HepG2 (cell line): ENCODE results near the gene APOM. TPM values are rescaled to one million over a fixed set of nuclear protein-coding genes. Genes with fewer than 3 reads are reported as not detected.

Experiments used
- AKAP8 ChIP-seq: sonication (generic); formaldehyde crosslinking; IDR thresholded peaks from 2 replicates; pipeline ENCODE4 v1.5.1; 2020; ENCODE audit warnings: mild to moderate bottlenecking, missing genetic modification reagents
- ELF1 ChIP-seq: sonication (generic); formaldehyde crosslinking; IDR thresholded peaks from 2 replicates; pipeline ENCODE4 v1.4.0; 2020; ENCODE audit warnings: missing genetic modification reagents
- HNRNPLL ChIP-seq: fragments of 200-400 bp; formaldehyde crosslinking; IDR thresholded peaks from 2 replicates; pipeline ENCODE4 v1.6.1; 2017; ENCODE audit warnings: mild to moderate bottlenecking, low read depth, low read length; ENCODE audit not compliant: poor library complexity, severe bottlenecking
- MEF2D ChIP-seq: sonication (generic); formaldehyde crosslinking; IDR thresholded peaks from 2 replicates; pipeline ENCODE4 v1.5.1; 2020; ENCODE audit warnings: mild to moderate bottlenecking, missing genetic modification reagents
- MXD4 ChIP-seq: IDR thresholded peaks from 2 replicates; pipeline ENCODE4 v1.6.1; 2016; ENCODE audit warnings: mild to moderate bottlenecking, missing biosample characterization, missing genetic modification reagents
- NFKB2 ChIP-seq: sonication (generic); formaldehyde crosslinking; IDR thresholded peaks from 2 replicates; pipeline ENCODE4 v1.4.0; 2020; ENCODE audit warnings: missing genetic modification reagents, borderline replicate concordance
- PREB ChIP-seq: sonication (generic); formaldehyde crosslinking; IDR thresholded peaks from 2 replicates; pipeline ENCODE4 v1.4.0; 2020; ENCODE audit warnings: missing genetic modification reagents
- SATB2 ChIP-seq: sonication (generic); formaldehyde crosslinking; IDR thresholded peaks from 2 replicates; pipeline ENCODE4 v1.5.0; 2020; ENCODE audit warnings: missing genetic modification reagents
- SOX5 ChIP-seq: IDR thresholded peaks from 2 replicates; pipeline ENCODE4 v1.6.1; 2016; ENCODE audit warnings: borderline replicate concordance
- SSRP1 ChIP-seq: IDR thresholded peaks from 2 replicates; pipeline ENCODE4 v1.6.1; 2016; ENCODE audit warnings: control low read depth
- ZBTB49 ChIP-seq: sonication (generic); formaldehyde crosslinking; IDR thresholded peaks from 2 replicates; pipeline ENCODE4 v1.4.0; 2020; ENCODE audit warnings: missing genetic modification reagents, borderline replicate concordance
- ZNF101 ChIP-seq: sonication (generic); formaldehyde crosslinking; IDR thresholded peaks from 2 replicates; pipeline ENCODE4 v1.4.0; 2020; ENCODE audit warnings: mild to moderate bottlenecking, low read depth, missing genetic modification reagents, borderline replicate concordance
- ZNF777 ChIP-seq: sonication (generic); formaldehyde crosslinking; IDR thresholded peaks from 2 replicates; pipeline ENCODE4 v1.4.0; 2020; ENCODE audit warnings: missing genetic modification reagents
- ZSCAN9 ChIP-seq: IDR thresholded peaks from 2 replicates; pipeline ENCODE4 v1.6.1; 2016; ENCODE audit warnings: borderline replicate concordance
- polyA plus RNA-seq, 8 experiments: library from polyadenylated mRNA; depleted of rRNA in 3 of 8; stranded (reverse) in 7 of 8; unstranded in 1 of 8; fragments of >200 nt; fragmentation: Illumina TruSeq in 4 of 8; extraction: Trizol in 4 of 8; gene quantifications; 2 replicates each; pipeline versions ENCODE4 v1.2.1 to v1.2.3, GENCODE V29; 2011 to 2016; ENCODE audit warnings: low read depth in 4 of 8, missing spikeins in 1 of 8, mixed read lengths in 1 of 8; ENCODE audit not compliant: insufficient read depth in 1 of 8
- total RNA-seq, 5 experiments: library from RNA; depleted of rRNA; stranded (reverse); fragments of >200 nt; fragmentation: Illumina TruSeq; extraction: Trizol; gene quantifications; 2 replicates each; pipeline ENCODE4 v1.2.3, GENCODE V29; 2016; ENCODE audit warnings: low read depth in 1 of 5
- TF ChIP-seq, protein P1 (sequence below): sonication (generic); formaldehyde crosslinking; IDR thresholded peaks from 2 replicates; pipeline ENCODE4 v1.5.1; 2020; ENCODE audit warnings: mild to moderate bottlenecking, missing genetic modification reagents, moderate library complexity
- TF ChIP-seq, protein P2 (sequence below): sonication (generic); formaldehyde crosslinking; IDR thresholded peaks from 2 replicates; pipeline ENCODE4 v1.8.0; 2022; ENCODE audit warnings: low read depth, missing genetic modification reagents
- TF ChIP-seq, protein P3 (sequence below): sonication (generic); formaldehyde crosslinking; IDR thresholded peaks from 2 replicates; pipeline ENCODE4 v1.5.1; 2020; ENCODE audit warnings: missing genetic modification reagents, mild to moderate bottlenecking, borderline replicate concordance

APOM gene
- total and polyA plus RNA-seq, 2 of the 13 experiments (the other 11 are each of a cell fraction or from before 2014, with no cell fraction given), result 98.2 to 1,140 TPM

- 0 out of 2 replicates have a peak, but pooled peaks have one; percentile 88 for TF ChIP-seq PREB (CRISPR knock-in tag)
- peak; percentile 52; the same call in 1 of the 2 replicates for TF ChIP-seq SOX5 (CRISPR knock-in tag)
- 0 out of 2 replicates have a peak, but pooled peaks have one; percentile 18 for TF ChIP-seq ZNF101 (CRISPR knock-in tag)
- peak; percentile 87 for TF ChIP-seq SATB2
- peak; percentile 76 for TF ChIP-seq MXD4 (CRISPR knock-in tag)
- TF ChIP-seq ZNF777 (CRISPR knock-in tag), result peak; percentile 74; the same call in 1 of the 2 replicates
- TF ChIP-seq MEF2D (CRISPR knock-in tag), result no peak
- TF ChIP-seq ZSCAN9 (CRISPR knock-in tag), result no peak; the same call in 1 of the 2 replicates
- TF ChIP-seq NFKB2, result peak; percentile 94
- TF ChIP-seq HNRNPLL, result peak; percentile 88
- peak; percentile 82 for TF ChIP-seq ELF1 (CRISPR knock-in tag)
- TF ChIP-seq AKAP8 (CRISPR knock-in tag), result peak; percentile 99
- TF ChIP-seq, protein P1, sequence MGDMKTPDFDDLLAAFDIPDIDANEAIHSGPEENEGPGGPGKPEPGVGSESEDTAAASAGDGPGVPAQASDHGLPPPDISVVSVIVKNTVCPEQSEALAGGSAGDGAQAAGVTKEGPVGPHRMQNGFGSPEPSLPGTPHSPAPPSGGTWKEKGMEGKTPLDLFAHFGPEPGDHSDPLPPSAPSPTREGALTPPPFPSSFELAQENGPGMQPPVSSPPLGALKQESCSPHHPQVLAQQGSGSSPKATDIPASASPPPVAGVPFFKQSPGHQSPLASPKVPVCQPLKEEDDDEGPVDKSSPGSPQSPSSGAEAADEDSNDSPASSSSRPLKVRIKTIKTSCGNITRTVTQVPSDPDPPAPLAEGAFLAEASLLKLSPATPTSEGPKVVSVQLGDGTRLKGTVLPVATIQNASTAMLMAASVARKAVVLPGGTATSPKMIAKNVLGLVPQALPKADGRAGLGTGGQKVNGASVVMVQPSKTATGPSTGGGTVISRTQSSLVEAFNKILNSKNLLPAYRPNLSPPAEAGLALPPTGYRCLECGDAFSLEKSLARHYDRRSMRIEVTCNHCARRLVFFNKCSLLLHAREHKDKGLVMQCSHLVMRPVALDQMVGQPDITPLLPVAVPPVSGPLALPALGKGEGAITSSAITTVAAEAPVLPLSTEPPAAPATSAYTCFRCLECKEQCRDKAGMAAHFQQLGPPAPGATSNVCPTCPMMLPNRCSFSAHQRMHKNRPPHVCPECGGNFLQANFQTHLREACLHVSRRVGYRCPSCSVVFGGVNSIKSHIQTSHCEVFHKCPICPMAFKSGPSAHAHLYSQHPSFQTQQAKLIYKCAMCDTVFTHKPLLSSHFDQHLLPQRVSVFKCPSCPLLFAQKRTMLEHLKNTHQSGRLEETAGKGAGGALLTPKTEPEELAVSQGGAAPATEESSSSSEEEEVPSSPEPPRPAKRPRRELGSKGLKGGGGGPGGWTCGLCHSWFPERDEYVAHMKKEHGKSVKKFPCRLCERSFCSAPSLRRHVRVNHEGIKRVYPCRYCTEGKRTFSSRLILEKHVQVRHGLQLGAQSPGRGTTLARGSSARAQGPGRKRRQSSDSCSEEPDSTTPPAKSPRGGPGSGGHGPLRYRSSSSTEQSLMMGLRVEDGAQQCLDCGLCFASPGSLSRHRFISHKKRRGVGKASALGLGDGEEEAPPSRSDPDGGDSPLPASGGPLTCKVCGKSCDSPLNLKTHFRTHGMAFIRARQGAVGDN (CRISPR knock-in tag), result peak; percentile 96
- TF ChIP-seq ZBTB49, result no peak
- TF ChIP-seq, protein P2, sequence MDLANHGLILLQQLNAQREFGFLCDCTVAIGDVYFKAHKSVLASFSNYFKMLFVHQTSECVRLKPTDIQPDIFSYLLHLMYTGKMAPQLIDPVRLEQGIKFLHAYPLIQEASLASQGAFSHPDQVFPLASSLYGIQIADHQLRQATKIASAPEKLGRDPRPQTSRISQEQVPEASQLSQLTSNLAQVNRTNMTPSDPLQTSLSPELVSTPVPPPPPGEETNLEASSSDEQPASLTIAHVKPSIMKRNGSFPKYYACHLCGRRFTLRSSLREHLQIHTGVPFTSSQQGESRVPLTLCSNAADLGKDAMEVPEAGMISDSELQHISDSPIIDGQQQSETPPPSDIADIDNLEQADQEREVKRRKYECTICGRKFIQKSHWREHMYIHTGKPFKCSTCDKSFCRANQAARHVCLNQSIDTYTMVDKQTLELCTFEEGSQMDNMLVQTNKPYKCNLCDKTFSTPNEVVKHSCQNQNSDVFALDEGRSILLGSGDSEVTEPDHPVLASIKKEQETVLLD (CRISPR knock-in tag), result peak; percentile 46; the same call in 1 of the 2 replicates
- no peak for TF ChIP-seq SSRP1 (CRISPR knock-in tag)
- TF ChIP-seq, protein P3, sequence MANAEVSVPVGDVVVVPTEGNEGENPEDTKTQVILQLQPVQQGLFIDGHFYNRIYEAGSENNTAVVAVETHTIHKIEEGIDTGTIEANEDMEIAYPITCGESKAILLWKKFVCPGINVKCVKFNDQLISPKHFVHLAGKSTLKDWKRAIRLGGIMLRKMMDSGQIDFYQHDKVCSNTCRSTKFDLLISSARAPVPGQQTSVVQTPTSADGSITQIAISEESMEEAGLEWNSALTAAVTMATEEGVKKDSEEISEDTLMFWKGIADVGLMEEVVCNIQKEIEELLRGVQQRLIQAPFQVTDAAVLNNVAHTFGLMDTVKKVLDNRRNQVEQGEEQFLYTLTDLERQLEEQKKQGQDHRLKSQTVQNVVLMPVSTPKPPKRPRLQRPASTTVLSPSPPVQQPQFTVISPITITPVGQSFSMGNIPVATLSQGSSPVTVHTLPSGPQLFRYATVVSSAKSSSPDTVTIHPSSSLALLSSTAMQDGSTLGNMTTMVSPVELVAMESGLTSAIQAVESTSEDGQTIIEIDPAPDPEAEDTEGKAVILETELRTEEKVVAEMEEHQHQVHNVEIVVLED (CRISPR knock-in tag), result peak; percentile 69; the same call in 1 of the 2 replicates
These were observed 4.9 kb downstream of the APOM start, which contains the start of gene C6orf47 (continued) for GRCh38 chr6:31660381-31661261.
